ENCODE measurements around the gene ZDHHC4. TPM values are rescaled to one million over a fixed set of nuclear protein-coding genes. Genes with fewer than 3 reads are reported as not detected.

ZDHHC4 gene
- 169 and 178 TPM in 2 replicates for polyA plus RNA-seq (2012; rRNA removed)
- 151 and 174 TPM in 2 replicates for polyA plus RNA-seq (2012; cell fraction: cytosol; rRNA removed)
- polyA plus RNA-seq (2012; cell fraction: nucleus; rRNA removed), result 96.9 and 98.5 TPM in 2 replicates

DNA sequence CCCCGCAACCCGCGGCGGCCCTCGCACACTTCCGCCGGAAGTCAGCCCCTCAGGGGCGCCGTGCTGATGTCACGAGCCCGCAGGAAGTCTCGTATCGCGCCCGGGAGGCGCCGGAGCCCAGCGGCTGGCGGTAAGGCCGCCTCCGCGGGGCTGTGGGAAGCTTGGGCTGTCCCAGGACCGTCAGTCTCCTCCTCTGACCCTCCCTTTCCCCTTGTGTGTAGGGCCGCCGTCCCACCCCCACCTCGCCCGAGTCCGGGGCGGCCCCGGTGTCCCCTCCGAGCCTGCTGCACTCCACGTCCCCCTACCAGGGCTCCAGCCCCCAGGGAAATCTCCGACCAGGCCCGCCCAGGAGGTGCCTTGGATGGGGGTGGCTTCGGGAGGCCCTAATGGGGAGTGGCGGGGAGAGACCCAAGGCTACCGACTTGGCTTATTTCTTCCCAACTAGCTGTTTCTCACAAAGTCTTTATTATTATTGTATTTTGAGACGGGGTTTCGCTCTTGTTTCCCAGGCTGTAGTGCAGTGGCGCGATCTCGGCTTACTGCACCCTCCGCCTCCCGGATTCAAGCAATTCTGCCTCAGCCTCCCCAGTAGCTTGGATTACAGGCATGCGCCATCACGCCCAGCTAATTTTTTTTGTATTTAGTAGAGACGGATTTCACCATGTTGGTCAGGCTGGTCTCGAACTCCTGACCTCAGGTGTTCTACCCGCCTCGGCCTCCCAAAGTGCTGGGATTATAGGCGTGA lies at the start of gene ZDHHC4:
TSS of gene ZDHHC4 (plus strand) at position 86 of the 745 bp plus-strand sequence. CDS start 3,108 bp downstream, outside the sequence.
- Histone ChIP-seq H3K9me3 (no peaks in the 10 kb centered on the region), H3K79me2 (ENCODE audit: insufficient read depth) (peaks cover 13% of the 10 kb centered on the region; the same call in 1 of the 2 replicates), H3K4me2 (peak within 1 kb of the TSS; percentile 76), H3K4me3 (ENCODE audit: low read depth in 2 of 2, low read length in 1 of 2) (peak within 1 kb of the TSS; percentile 62 to 87), H2AFZ (ENCODE audit: low read depth) (peak within 1 kb of the TSS; percentile 90), H3K27me3 (ENCODE audit: insufficient read depth) (no peaks in the 10 kb centered on the region), H3K36me3 (replicated peaks in 1 of 2; ENCODE audit: control insufficient read depth in 1 of 2, insufficient read depth in 2 of 2, low read length in 1 of 2) (peaks cover 19 to 20% of the 10 kb centered on the region in 2 experiments), H3F3A (replicated peaks; ENCODE audit: insufficient read depth) (peaks cover 27% of the 10 kb centered on the region), H3K9me2 (no peaks in the 10 kb centered on the region), H3K4me1 (ENCODE audit: control insufficient read depth in 1 of 2, insufficient read depth in 2 of 2, low read depth in 1 of 2, low read length in 1 of 2) (peaks cover 0 to 7% of the 10 kb centered on the region in 2 experiments; a peak in 1 of 4 replicates), H3K9ac (peak within 1 kb of the TSS; percentile 88), H3K27ac (ENCODE audit: low read depth in 2 of 2, low read length in 1 of 2) (peak within 1 kb of the TSS; percentile 80 to 89), H4K20me1 (ENCODE audit: insufficient read depth) (no peaks in the 10 kb centered on the region)
- ChIA-PET POLR2A (interaction anchor here (1.2 to 2.7 kb wide), 2 partner anchors 12 to 19 kb away, joined by 4 to 16 read pairs; partner anchors contain the start of gene INTS15), CTCF (interaction anchor here (0.9 to 9.7 kb wide), 7 partner anchors 12 to 67 kb away, joined by 3 to 85 read pairs (median 8); partner anchors contain the start of gene INTS15)
- peak; percentile 99 for DNase-seq
- WGBS (ENCODE audit: low lambda C conversion rate), result 16% methylated on average over 41 of the region's 51 CpGs
- TF ChIP-seq ELF1 (IDR thresholded peaks at IDR 0.05), result peak; percentile 79
- TF ChIP-seq TAF1 (IDR thresholded peaks at IDR 0.05; ENCODE audit: borderline replicate concordance, low read depth, low read length), result peak; percentile 91
- TF ChIP-seq MEF2A (IDR thresholded peaks at IDR 0.05; ENCODE audit: borderline replicate concordance, low read depth), result peak; percentile 23; the same call in 1 of the 2 replicates
- TF ChIP-seq JUND (IDR thresholded peaks at IDR 0.05), result no peak
- TF ChIP-seq, protein P1, sequence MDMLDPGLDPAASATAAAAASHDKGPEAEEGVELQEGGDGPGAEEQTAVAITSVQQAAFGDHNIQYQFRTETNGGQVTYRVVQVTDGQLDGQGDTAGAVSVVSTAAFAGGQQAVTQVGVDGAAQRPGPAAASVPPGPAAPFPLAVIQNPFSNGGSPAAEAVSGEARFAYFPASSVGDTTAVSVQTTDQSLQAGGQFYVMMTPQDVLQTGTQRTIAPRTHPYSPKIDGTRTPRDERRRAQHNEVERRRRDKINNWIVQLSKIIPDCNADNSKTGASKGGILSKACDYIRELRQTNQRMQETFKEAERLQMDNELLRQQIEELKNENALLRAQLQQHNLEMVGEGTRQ (IDR thresholded peaks at IDR 0.05; ENCODE audit: borderline replicate concordance, low read depth, low read length), result no peak; the same call in 1 of the 2 replicates
- no peak; the same call in 1 of the 2 replicates for TF ChIP-seq RCOR1 (IDR thresholded peaks at IDR 0.05; ENCODE audit: low read length)
- no peak for TF ChIP-seq NRF1 (IDR thresholded peaks at IDR 0.05; ENCODE audit: low read depth, low read length)
- no peak for TF ChIP-seq FOSL2 (IDR thresholded peaks at IDR 0.05; ENCODE audit: borderline replicate concordance, low read depth)
- TF ChIP-seq FOXM1 (IDR thresholded peaks at IDR 0.05; ENCODE audit: low read depth), result no peak
- TF ChIP-seq YY1 (IDR thresholded peaks at IDR 0.05; ENCODE audit: low read depth), result peak; percentile 61; the same call in 1 of the 2 replicates
- peak; percentile 93; the same call in 1 of the 2 replicates for TF ChIP-seq SIN3A (IDR thresholded peaks at IDR 0.05; ENCODE audit: borderline replicate concordance, low read depth, low read length)
- TF ChIP-seq RAD21 (IDR thresholded peaks at IDR 0.05; ENCODE audit: low read length), result no peak
- TF ChIP-seq GATA2 (CRISPR knock-in tag; IDR thresholded peaks at IDR 0.05), result no peak
- TF ChIP-seq, protein P2, sequence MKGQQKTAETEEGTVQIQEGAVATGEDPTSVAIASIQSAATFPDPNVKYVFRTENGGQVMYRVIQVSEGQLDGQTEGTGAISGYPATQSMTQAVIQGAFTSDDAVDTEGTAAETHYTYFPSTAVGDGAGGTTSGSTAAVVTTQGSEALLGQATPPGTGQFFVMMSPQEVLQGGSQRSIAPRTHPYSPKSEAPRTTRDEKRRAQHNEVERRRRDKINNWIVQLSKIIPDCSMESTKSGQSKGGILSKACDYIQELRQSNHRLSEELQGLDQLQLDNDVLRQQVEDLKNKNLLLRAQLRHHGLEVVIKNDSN (IDR thresholded peaks at IDR 0.05; ENCODE audit: borderline replicate concordance, low read depth), result peak; percentile 59; the same call in 1 of the 2 replicates
- no peak for TF ChIP-seq SMC3 (IDR thresholded peaks at IDR 0.05; ENCODE audit: low read depth, low read length)
- TF ChIP-seq EZH2phosphoT487 (IDR thresholded peaks at IDR 0.05; ENCODE audit: borderline replicate concordance, low read depth), result no peak
- TF ChIP-seq, protein P3, sequence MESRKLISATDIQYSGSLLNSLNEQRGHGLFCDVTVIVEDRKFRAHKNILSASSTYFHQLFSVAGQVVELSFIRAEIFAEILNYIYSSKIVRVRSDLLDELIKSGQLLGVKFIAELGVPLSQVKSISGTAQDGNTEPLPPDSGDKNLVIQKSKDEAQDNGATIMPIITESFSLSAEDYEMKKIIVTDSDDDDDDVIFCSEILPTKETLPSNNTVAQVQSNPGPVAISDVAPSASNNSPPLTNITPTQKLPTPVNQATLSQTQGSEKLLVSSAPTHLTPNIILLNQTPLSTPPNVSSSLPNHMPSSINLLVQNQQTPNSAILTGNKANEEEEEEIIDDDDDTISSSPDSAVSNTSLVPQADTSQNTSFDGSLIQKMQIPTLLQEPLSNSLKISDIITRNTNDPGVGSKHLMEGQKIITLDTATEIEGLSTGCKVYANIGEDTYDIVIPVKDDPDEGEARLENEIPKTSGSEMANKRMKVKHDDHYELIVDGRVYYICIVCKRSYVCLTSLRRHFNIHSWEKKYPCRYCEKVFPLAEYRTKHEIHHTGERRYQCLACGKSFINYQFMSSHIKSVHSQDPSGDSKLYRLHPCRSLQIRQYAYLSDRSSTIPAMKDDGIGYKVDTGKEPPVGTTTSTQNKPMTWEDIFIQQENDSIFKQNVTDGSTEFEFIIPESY (IDR thresholded peaks at IDR 0.05; ENCODE audit: borderline replicate concordance, low read depth), result peak; percentile 90
- TF ChIP-seq, protein P4, sequence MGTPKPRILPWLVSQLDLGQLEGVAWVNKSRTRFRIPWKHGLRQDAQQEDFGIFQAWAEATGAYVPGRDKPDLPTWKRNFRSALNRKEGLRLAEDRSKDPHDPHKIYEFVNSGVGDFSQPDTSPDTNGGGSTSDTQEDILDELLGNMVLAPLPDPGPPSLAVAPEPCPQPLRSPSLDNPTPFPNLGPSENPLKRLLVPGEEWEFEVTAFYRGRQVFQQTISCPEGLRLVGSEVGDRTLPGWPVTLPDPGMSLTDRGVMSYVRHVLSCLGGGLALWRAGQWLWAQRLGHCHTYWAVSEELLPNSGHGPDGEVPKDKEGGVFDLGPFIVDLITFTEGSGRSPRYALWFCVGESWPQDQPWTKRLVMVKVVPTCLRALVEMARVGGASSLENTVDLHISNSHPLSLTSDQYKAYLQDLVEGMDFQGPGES (IDR thresholded peaks at IDR 0.05; ENCODE audit: low read depth, low read length), result no peak
- TF ChIP-seq, protein P5, sequence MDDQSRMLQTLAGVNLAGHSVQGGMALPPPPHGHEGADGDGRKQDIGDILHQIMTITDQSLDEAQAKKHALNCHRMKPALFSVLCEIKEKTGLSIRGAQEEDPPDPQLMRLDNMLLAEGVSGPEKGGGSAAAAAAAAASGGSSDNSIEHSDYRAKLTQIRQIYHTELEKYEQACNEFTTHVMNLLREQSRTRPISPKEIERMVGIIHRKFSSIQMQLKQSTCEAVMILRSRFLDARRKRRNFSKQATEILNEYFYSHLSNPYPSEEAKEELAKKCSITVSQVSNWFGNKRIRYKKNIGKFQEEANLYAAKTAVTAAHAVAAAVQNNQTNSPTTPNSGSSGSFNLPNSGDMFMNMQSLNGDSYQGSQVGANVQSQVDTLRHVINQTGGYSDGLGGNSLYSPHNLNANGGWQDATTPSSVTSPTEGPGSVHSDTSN (IDR thresholded peaks at IDR 0.05), result peak; percentile 52; the same call in 1 of the 2 replicates
- peak in 1 of 2 experiments; percentile 20; a peak in 1 of 4 replicates for TF ChIP-seq EP300 (IDR thresholded peaks at IDR 0.05; ENCODE audit: borderline replicate concordance in 1 of 2, low read depth in 1 of 2, low read length in 1 of 2)
- peak; percentile 76; the same call in 1 of the 2 replicates for TF ChIP-seq MXI1 (IDR thresholded peaks at IDR 0.05; ENCODE audit: low read depth, low read length)
- TF ChIP-seq TCF12 (IDR thresholded peaks at IDR 0.05), result no peak
- no peak for TF ChIP-seq FOXJ3 (CRISPR knock-in tag; IDR thresholded peaks at IDR 0.05)
- TF ChIP-seq, protein P6, sequence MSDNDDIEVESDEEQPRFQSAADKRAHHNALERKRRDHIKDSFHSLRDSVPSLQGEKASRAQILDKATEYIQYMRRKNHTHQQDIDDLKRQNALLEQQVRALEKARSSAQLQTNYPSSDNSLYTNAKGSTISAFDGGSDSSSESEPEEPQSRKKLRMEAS (IDR thresholded peaks at IDR 0.05; ENCODE audit: low read depth), result peak; percentile 91
- peak; percentile 98 for TF ChIP-seq POLR2AphosphoS5 (IDR thresholded peaks at IDR 0.05; ENCODE audit: low read depth, low read length)
- peak; percentile 96 for TF ChIP-seq CHD2 (IDR thresholded peaks at IDR 0.05; ENCODE audit: low read length, partially characterized antibody)
